HepG2 (cell line): ENCODE data around the gene ELOVL5. TPM values are rescaled to one million over a fixed set of nuclear protein-coding genes. Genes with fewer than 3 reads are reported as not detected.

Source experiments
- BHLHE40 ChIP-seq: IDR thresholded peaks from 2 replicates; pipeline ENCODE4 v1.6.1; 2011; ENCODE audit warnings: low read length, improper control_type of control experiment
- BRD4 ChIP-seq: sonication (generic); formaldehyde crosslinking; IDR thresholded peaks from 2 replicates; pipeline ENCODE4 v1.4.0; 2020; ENCODE audit warnings: missing genetic modification reagents
- CREB3 ChIP-seq: sonication (generic); formaldehyde crosslinking; IDR thresholded peaks from 2 replicates; pipeline ENCODE4 v1.5.0; 2020; ENCODE audit warnings: missing genetic modification reagents
- FIP1L1 ChIP-seq: fragments of 200-400 bp; formaldehyde crosslinking; IDR thresholded peaks from 2 replicates; pipeline ENCODE4 v1.6.1; 2018; ENCODE audit warnings: low read depth, mild to moderate bottlenecking, low read length, moderate library complexity, borderline replicate concordance; ENCODE audit not compliant: insufficient read depth
- HES4 ChIP-seq: sonication (generic); formaldehyde crosslinking; IDR thresholded peaks from 2 replicates; pipeline ENCODE4 v1.9.0; 2021; ENCODE audit warnings: mild to moderate bottlenecking, missing genetic modification reagents, borderline replicate concordance
- KLF11 ChIP-seq: IDR thresholded peaks from 2 replicates; pipeline ENCODE4 v1.6.1; 2016; ENCODE audit warnings: missing compliant biosample characterization
- MAFF ChIP-seq: IDR thresholded peaks from 2 replicates; pipeline ENCODE4 v1.6.1; 2011; ENCODE audit warnings: low read depth, low read length, improper control_type of control experiment
- MLX ChIP-seq: IDR thresholded peaks from 2 replicates; pipeline ENCODE4 v1.6.1; 2016
- MXI1 ChIP-seq: IDR thresholded peaks from 3 replicates; pipeline ENCODE4 v1.6.1; 2012; ENCODE audit warnings: low read depth, low read length, inconsistent platforms, borderline replicate concordance
- MYC ChIP-seq: sonication (generic); formaldehyde crosslinking; IDR thresholded peaks from 2 replicates; pipeline ENCODE4 v1.9.0; 2021; ENCODE audit warnings: missing genetic modification reagents, borderline replicate concordance
- POLR2A ChIP-seq, 2 experiments: IDR thresholded peaks; 2 replicates each; pipeline ENCODE4 v1.6.1; 2011; ENCODE audit warnings: low read depth in 2 of 2, low read length in 2 of 2, mild to moderate bottlenecking in 1 of 2, moderate library complexity in 1 of 2; ENCODE audit not compliant: insufficient read depth in 1 of 2
- RFX3 ChIP-seq: IDR thresholded peaks from 2 replicates; pipeline ENCODE4 v1.6.1; 2016; ENCODE audit warnings: missing biosample characterization, missing genetic modification reagents
- RXRB ChIP-seq: IDR thresholded peaks from 2 replicates; pipeline ENCODE4 v1.6.1; 2016; ENCODE audit warnings: borderline replicate concordance, missing genetic modification reagents, missing compliant biosample characterization
- SMARCC2 ChIP-seq: fragments of 450-650 bp; IDR thresholded peaks from 2 replicates; pipeline ENCODE4 v1.6.1; 2017; ENCODE audit warnings: antibody characterized with exemption, mild to moderate bottlenecking
- SMARCE1 ChIP-seq: fragments of 450-650 bp; IDR thresholded peaks from 2 replicates; pipeline ENCODE4 v1.6.1; 2017; ENCODE audit warnings: borderline replicate concordance
- SOX13 ChIP-seq, 3 experiments: fragments of 450-650 bp in 1 of 3; sonication (generic) in 1 of 3; formaldehyde crosslinking in 1 of 3; IDR thresholded peaks in 2 of 3; conservative IDR thresholded peaks in 1 of 3; 2 replicates each; pipeline versions ENCODE4 v1.5.0 to v1.6.1; 2016 to 2020; ENCODE audit warnings: antibody characterized with exemption in 1 of 3, mild to moderate bottlenecking in 1 of 3, missing compliant biosample characterization in 1 of 3, missing genetic modification reagents in 1 of 3, moderate library complexity in 1 of 3
- TAF15 ChIP-seq: fragments of 200-400 bp; formaldehyde crosslinking; IDR thresholded peaks from one replicate; pipeline ENCODE4 v1.6.1; 2018; ENCODE audit warnings: mild to moderate bottlenecking, low read depth, low read length; ENCODE audit not compliant: poor library complexity, severe bottlenecking
- TCF7L2 ChIP-seq: IDR thresholded peaks from 2 replicates; pipeline ENCODE4 v1.6.1; 2011; ENCODE audit warnings: mild to moderate bottlenecking, low read depth, low read length, moderate library complexity
- XRCC5 ChIP-seq: fragments of 200-400 bp; formaldehyde crosslinking; optimal IDR thresholded peaks from 2 replicates; pipeline ENCODE3; 2017; ENCODE audit warnings: mild to moderate bottlenecking, low read length
- ZEB1 ChIP-seq: IDR thresholded peaks from 2 replicates; pipeline ENCODE4 v1.6.1; 2012; ENCODE audit warnings: mild to moderate bottlenecking, low read depth, inconsistent platforms; ENCODE audit not compliant: insufficient replicate concordance
- ZNF281 ChIP-seq: sonication (generic); formaldehyde crosslinking; IDR thresholded peaks from 2 replicates; pipeline ENCODE4 v1.4.0; 2020; ENCODE audit warnings: missing genetic modification reagents, borderline replicate concordance
- ZNF292 ChIP-seq: sonication (generic); formaldehyde crosslinking; IDR thresholded peaks from 2 replicates; pipeline ENCODE4 v1.8.1; 2022; ENCODE audit warnings: mild to moderate bottlenecking, low read depth, missing genetic modification reagents, borderline replicate concordance
- ZNF839 ChIP-seq: sonication (generic); formaldehyde crosslinking; IDR thresholded peaks from 2 replicates; pipeline ENCODE4 v1.4.0; 2020; ENCODE audit warnings: missing genetic modification reagents, mild to moderate bottlenecking, borderline replicate concordance
- ZUFSP ChIP-seq: sonication (generic); formaldehyde crosslinking; IDR thresholded peaks from 2 replicates; pipeline ENCODE4 v1.9.0; 2021; ENCODE audit warnings: missing genetic modification reagents, mild to moderate bottlenecking, borderline replicate concordance
- polyA plus RNA-seq, 8 experiments: library from polyadenylated mRNA; depleted of rRNA in 3 of 8; stranded (reverse) in 7 of 8; unstranded in 1 of 8; fragments of >200 nt; fragmentation: Illumina TruSeq in 4 of 8; extraction: Trizol in 4 of 8; gene quantifications; 2 replicates each; pipeline versions ENCODE4 v1.2.1 to v1.2.3, GENCODE V29; 2011 to 2016; ENCODE audit warnings: low read depth in 4 of 8, missing spikeins in 1 of 8, mixed read lengths in 1 of 8; ENCODE audit not compliant: insufficient read depth in 1 of 8
- total RNA-seq, 5 experiments: library from RNA; depleted of rRNA; stranded (reverse); fragments of >200 nt; fragmentation: Illumina TruSeq; extraction: Trizol; gene quantifications; 2 replicates each; pipeline ENCODE4 v1.2.3, GENCODE V29; 2016; ENCODE audit warnings: low read depth in 1 of 5

The ELOVL5 gene
- total and polyA plus RNA-seq, 2 of the 13 experiments (the other 11 are each of a cell fraction or from before 2014, with no cell fraction given), result 50.1 to 72.4 TPM

GRCh38 chr6:53359095-53359842 is 10.5 kb upstream of the ELOVL5 start (continued):
- no peak for TF ChIP-seq ZUFSP (CRISPR knock-in tag)
- TF ChIP-seq POLR2A (IDR thresholded peaks at IDR 0.05; ENCODE audit: insufficient read depth in 1 of 2, low read depth in 2 of 2, low read length in 2 of 2), result peak; percentile 67 to 94
- TF ChIP-seq RXRB (CRISPR knock-in tag), result peak; percentile 100
- TF ChIP-seq ZNF839 (CRISPR knock-in tag), result no peak; the same call in 1 of the 2 replicates
- TF ChIP-seq ZNF281 (CRISPR knock-in tag), result peak; percentile 94
- no peak for TF ChIP-seq RFX3
- peak; percentile 74 for TF ChIP-seq ZNF292 (CRISPR knock-in tag)
- TF ChIP-seq KLF11 (CRISPR knock-in tag), result peak; percentile 67; the same call in 1 of the 2 replicates
- TF ChIP-seq SMARCE1, result no peak
- TF ChIP-seq MYC (CRISPR knock-in tag), result peak; percentile 91; the same call in 1 of the 2 replicates
- no peak for TF ChIP-seq TCF7L2
- peak; percentile 73; the same call in 1 of the 2 replicates for TF ChIP-seq HES4
- peak; percentile 77 for TF ChIP-seq TAF15
- peak; percentile 32 for TF ChIP-seq BHLHE40
- peak; percentile 36; the same call in 1 of the 2 replicates for TF ChIP-seq SMARCC2
- no peak for TF ChIP-seq CREB3 (CRISPR knock-in tag)
- 0 out of 2 replicates have a peak, but pooled peaks have one; percentile 25 for TF ChIP-seq SOX13 (IDR thresholded peaks at IDR 0.05)
- TF ChIP-seq SOX13 (CRISPR knock-in tag; conservative IDR thresholded peaks at IDR 0.05 in 1 of 2, IDR thresholded peaks at IDR 0.05 in 1 of 2), result peak; percentile 30 to 84; a peak in 2 of 4 replicates
- TF ChIP-seq FIP1L1, result no peak
- peak; percentile 71; the same call in 1 of the 3 replicates for TF ChIP-seq MXI1
- no peak for TF ChIP-seq MAFF
- TF ChIP-seq MLX, result peak; percentile 72; the same call in 1 of the 2 replicates
- peak; percentile 84 for TF ChIP-seq XRCC5
- TF ChIP-seq BRD4 (CRISPR knock-in tag), result 0 out of 2 replicates have a peak, but pooled peaks have one; percentile 59
- peak; percentile 46 for TF ChIP-seq ZEB1
